Activated CD8-positive, alpha-beta memory T cell treated with anti-CD3 and anti-CD28 coated beads, Interleukin-2, amount 50 U/mL, for 24 hours (primary cell): Measurements from ENCODE around the gene NAPB.
A peak's percentile ranks its signal among the peaks of the same experiment; 100 is the strongest.
"Not testable (repeated sequence)": the region's sequence is repeated elsewhere in the genome, so short reads cannot be mapped to it uniquely, and the experiment has no call there.

Source experiments
- DNase-seq: peaks from one replicate; pipeline ENCODE4 v3.0.0-alpha.2; 2020; ENCODE audit errors: extremely low read depth

The NAPB gene

DNA sequence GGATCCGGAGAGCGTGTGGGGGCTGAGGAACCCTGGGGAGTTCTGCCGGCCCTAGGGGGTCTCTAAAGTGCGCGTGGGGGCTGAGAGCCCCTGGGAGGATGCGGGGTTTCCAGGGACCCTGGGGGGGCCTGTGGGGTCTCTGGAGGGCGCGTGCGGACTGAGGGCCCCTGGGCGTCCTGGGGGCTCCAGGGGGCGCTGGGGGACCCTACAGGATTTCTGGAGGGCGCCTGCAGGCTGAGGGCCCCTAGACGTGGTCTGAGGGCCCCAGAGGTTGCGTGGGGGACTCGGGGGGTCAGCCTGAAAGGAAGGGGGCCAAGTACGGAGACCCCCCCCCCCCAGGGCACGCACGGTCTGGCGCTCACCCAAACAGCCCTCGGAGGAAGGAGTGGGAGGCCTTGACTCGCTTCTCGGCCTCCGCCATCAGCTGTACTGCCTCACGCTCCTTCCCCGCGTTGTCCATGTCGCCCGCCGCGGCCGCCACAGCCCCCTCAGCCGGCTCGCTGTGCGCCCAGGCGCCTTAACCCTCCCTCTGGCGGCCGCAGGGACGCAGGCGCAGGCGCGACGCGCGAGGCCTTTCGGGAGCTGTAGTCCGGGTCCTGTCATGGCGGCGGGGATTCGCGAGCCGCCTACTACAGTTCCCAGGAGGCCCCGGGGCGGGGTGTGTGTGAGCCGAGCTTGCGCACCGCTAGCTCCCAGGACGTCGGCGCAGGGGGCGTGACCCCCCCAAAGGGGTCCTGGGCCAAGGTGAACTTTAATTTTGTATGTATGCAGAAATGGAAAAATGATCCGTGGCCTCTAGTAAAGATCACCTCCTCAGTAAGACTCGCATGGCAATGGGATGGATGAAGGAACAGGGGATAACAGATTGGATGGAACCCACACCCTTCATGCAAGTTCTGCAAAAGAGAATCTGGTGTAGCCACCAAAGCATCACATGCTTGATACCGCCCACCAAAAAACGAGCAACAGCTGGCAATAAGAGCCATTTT lies at the start of gene NAPB:
Gene NAPB, minus strand, starts transcription at position 546 of the 989 bp plus-strand sequence. Its CDS starts 86 bp downstream, at position 460.
- DNase-seq: peak; percentile 81

DNA sequence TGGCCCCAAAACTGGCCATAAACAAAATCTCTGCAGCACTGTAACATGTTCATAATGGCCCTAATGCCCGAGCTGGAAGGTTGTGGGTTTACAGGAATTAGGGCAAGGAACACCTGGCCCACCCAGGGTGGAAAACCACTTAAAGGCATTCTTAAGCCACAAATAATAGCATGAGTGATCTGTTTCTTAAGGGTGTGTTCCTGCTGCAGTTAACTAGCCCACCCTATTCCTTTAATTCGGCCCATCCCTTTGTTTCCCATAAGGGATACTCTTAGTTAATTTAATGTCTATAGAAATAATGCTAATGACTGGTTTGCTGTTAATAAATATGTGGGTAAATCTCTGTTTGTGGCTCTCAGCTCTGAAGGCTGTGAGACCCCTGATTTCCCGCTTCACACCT lies 45.7 kb upstream of the NAPB start:
- not testable (repeated sequence) for DNase-seq

DNA sequence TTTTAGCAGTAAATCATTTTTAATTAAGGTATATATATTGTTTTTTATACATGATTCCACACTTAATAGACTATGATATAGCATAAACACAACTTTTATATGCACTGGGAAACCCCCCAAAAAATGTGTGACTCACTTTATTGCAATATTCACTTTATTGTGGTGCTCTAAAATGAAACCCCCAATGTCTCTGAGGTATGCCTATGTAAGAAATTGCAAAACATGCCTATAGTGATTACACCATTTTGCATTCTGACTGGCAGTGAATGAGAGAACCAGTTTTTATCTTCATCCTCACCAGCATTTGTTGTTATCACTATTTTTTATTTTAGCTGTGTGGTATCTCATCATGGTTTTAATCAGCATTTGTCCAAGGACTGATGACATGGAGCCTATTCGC lies 39.9 kb upstream of the NAPB start:
- DNase-seq: no peak

DNA sequence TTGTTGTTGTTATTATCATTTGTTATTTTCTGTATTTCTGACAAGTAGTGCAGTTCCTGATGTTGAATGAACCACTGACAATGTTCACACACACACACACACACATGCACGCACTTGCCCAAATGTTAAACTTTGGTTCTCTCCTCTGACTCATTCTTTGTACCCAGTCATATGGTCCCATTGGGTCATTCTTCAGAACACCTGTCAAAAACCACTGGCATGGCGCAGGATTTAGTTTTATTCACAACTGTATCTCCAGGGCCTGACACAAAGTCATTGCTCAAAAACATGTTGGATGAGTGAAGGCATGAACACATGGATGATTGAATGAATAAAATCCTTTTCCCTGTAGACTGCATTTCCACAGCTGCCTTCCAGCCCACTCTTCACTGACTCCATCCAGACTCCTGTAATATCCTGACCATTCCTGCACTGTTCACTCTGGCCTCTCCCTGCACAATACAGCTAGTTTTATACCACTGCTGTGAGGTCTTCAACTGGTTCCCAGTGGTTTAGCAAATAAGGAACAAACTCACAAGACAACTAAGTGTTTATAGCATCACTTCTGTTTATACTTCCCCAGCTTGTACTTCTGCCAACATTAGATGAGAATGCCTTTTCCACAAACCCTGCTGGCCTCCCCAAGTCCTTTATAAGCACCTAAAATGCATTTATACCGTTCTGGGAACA lies 38.3 kb upstream of the NAPB start:
- no peak for DNase-seq

DNA sequence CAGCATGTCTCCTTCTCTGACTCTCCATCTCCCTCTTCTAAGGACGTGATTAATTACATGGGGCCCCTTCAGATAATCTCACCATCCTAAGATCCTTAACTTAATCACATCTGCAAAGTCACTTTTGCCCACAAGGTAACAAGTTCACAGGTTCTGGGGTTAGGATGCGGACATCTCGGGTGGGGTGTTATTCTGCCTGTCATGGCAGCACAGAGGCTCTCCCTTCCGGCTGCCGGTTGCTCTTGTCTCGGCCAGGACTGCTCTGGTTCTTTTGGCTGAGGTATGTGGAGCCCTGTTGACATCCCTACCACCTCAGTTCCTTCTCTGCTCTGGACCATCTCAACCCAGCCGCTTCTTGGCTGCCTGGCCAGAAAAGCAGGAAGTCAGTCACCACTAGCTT lies 35.6 kb upstream of the NAPB start:
- no peak for DNase-seq

DNA sequence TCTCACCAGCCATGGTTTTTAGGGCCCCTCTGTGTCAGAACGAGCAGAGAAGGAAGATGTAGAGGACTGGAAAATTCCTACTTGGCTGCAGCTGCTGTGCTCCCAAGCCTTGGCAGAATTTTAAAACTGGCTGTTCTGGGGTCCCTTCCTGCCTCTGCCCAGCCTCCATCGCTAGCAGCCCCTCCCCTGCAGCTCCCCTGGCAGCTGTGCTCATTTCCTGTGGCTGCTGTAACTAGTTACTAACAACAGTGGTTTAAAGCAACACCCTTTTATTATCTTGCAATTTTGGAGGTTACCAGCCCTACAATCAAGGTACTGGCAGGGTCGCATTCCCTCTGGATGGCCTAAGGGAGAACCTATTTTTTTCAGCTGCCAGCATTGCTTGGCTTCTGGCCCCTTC lies 35.1 kb upstream of the NAPB start:
- no peak for DNase-seq

DNA sequence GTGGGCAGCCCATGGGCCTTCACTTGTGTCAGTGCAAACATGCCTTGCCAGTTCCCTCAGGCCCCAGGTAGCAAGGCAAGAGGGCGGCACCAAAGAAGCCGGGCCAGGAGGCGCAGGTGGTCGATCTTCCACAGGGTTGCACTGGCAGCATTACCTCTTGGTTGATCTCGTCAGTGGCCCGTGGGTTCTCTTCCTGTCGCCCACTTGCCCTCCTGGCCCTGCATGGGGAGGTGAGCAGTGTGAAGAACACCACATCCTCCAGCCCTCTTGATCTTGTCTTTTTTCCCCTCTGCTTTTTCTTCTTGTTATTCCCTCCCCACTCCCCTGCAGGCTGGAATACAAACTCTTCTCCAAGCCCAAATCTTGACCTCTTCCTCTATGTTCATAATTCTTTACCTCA lies 34.4 kb upstream of the NAPB start:
- no peak for DNase-seq

DNA sequence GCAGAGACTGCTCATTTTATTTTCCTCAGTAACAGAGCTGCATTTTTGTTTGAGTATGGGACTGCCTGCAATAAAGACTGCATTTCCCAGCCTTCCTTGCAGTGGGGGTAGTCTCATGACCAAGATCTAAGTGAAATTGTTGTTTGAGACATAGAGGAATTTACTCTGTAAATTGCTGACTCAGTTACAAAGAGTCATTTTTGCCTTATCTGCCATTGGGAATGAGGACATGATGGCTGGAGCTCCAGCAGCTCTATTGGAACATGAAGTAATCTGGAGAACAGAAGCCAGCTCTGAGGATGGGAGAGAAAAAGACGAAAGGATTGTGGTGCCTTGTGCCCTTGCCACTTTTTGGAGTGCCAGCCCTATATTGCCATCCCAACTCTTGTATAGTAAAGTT lies 33.5 kb upstream of the NAPB start:
- DNase-seq: no peak

DNA sequence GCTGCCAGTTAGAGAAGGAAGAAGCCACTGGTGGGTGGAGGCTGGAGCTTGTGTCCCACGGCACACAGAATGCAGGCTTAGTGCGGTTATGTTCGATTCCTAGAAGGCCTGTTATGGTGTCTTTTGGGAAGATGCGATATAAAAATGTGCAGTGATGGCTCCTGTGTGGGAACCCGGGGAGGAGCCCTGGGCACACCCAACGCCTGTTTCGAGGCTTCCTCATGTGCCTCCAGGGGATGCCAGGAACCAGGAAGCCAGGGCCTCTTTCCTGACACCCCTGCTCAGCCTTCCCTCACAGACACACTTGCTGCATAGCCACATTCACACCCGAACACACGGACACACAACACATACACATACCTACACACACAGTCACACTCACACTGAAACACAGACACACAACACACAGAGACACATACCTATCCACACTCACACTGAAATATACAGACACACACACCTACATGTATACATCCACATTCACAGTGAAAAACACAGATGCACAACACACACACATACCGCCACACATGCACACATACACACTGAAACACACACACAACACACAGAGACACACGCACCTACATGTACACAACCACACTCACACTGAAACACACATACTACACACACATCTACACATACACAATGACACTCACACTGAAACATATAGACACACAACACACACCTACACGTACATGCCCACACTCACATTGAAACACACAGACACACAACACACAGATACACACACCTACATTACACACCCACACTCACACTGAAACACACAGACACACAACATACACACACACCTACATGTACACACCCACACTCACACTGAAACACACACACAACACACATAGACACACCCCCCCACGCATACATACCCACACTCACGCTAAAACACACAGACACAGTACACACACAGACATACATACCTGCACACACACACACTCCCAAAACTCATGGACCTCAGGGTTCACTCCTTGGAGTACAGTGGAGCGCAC lies 32.6 kb upstream of the NAPB start:
- no peak for DNase-seq

DNA sequence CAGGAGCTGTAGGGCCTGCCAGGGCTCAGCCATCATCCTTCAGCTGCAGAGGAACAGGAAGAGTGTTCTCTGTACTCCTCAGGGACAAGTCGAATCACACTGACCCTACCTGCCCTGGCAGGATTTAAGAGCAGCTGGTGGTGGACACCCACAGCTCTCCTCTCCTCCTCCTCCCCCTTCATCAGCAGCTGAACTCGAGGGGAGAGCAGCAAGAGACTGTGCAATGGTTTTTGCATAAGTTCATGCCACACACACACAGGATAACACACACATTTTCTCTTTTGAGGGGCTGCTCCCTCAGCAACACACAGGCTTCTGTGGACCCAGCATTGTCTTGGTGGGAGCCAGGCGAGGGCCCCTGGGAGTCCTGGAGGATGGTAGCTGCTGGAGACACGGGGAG lies 31.5 kb upstream of the NAPB start, which contains the start of gene CST11:
Gene CST11, minus strand, starts transcription at position 101 of the 400 bp plus-strand sequence. Its CDS starts 65 bp downstream, at position 36.
- no peak for DNase-seq

DNA sequence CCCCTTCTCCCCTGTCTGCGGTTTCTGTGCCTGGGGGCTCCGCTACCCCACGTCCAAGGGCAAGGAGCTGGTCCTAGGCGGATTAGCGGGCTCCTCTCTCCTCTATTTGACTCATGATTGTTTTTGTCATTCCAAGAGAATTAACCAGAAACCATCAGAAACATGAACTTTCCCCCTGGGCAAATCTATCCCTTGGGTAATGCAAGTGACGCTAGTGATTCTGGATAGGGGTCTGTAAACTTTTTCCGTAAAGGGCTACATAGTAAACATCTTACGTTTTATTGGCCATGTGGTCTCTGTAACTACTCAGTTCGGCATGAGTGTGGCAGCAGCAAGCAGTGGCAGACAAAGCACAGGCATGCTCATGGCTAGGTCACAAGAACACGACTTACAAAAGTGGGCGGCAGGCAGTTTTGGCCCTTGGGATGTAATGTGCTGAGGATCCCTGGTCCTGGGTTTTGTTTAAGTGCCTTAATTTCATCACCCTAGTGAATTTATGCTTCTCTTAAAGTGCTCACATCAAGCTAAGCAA lies 30.7 kb upstream of the NAPB start:
- DNase-seq: no peak

DNA sequence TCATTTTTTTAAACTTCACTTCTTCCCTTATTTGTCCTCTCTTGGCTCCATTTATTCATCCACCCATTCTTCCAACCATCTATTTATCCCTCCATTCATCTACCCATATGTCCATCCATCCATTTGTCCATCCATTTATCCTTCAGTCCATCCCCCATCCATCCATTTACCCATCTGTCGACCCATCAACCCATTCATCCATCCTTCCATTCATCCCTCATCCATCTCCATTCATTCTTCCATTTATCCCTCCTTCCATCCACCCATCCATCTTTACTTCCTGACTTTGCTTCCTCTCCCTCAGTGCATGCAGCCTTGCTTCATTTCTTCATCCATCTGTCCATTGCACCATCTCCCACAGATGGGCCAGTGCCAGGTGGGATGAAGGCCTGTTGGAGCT lies 29.6 kb upstream of the NAPB start:
- DNase-seq: no peak

DNA sequence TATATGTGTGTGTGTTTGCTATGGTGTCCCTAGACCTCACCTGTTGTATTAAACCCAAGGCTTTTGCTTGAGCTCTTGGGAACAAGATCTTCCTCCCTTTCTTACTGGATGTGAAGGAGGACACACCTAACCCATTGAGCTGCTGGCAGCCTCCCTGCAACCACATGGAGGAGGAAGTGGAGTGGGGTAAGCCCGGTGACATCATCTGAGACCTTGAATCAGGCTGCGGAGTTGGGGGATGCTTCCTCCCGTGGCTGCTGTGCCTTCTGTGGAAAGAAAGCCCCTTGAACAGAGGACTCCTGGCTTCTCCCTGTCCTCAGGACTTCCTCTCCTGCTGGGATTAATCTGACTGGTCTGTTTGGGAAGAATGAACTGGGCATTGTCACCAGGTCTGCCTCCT lies 28.1 kb upstream of the NAPB start:
- no peak for DNase-seq

DNA sequence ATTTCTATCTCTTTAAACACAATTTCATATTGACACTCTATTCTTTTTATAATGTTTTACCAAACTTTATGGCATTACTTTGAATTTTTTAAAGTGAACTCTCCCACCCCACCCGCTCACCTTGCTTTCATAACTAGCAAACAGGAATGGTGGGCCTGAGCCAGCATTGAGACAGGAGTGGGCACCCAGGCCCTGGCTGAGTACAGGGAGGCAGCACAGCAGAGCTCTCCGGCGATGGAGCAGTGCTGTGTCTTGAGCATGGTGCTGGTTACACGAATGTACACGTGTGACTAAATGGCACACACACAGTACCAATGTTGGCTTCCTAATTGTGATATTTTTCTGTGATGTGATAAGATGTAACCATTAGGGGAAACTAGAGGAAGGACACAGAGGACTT lies 26.9 kb upstream of the NAPB start:
- no peak for DNase-seq

DNA sequence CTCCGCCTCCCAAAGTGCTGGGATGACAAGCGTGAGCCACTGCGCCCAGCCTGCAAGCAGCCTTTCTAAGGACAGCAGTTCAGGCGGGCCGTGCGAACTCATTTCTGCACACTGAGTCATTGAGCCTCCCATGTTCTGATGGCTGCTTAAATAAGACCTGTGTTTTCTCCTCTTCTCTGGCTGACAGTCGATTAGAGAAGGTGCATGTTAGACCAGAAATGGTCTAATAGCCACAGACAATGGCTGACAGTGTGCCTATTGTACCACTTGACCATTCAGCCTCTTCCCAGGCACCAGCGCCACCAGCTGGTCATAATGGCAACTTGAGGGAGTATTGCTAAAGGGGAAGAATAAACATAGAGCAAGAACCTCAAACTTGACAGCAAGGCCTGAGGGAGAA lies 25.2 kb upstream of the NAPB start:
- DNase-seq: no peak

DNA sequence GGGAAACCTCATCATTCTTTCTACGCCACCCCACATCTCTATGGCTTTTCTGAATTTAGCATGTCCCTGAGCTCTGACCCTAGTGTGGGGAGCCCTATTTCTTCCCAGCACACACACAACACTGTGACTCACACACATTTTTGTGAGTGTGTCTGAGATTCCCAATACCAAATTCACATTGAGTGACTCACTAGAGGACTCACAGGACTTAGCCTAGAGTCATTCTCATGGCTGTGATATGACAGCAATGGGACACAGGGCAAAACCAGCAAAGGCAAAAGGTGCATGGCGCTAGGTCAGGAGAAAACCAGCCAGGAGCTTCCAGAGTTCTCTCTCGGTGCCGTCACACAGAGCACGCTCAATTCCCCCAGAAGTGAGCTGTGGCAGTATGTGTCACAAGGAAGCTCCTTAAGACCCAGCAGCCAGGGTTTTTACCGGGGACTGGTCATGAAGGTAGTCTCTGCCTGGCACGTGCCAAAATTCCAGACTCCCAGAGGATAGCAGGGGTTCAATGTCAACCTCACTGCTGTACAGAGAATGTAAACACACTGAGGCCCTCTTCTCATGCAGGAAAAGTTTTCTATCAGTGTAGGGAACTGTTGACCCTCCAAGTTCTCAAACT lies 24.4 kb upstream of the NAPB start:
- no peak for DNase-seq

DNA sequence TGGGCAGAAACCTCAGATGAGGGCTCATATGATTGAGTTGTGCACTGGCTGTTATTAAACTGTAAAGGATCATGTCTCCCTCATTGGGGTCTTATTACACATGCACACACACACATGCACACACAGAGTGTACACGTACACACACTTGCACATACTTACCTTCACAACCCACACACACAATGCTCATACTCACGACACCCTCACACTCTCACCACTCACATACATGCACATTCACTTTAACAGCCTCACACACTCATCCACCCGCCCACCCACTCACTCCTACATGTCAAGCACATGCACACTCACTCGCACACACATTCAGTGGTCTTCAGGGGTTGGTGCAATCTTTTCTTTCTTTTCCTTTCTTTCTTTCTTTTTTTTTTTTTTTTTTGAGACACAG lies 23.6 kb upstream of the NAPB start:
- DNase-seq: no peak

DNA sequence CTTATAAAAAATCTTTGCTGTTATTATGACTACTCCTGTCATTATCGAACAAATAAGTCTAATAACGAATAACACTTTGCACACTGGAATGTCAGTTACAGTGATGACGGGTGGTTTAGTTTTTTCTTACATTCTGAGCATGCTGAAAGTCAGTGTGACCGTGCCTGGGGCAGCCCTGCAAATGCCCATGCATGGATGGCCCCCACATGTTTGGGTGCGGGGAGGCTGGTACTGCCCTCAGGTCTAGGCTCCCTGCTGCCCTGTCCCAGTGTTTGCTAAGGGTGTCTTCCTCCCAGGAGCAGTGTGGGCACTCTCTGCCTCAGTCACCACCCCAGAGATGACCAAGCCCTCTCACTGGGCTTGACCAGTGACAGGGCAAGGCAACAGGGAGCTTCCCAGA lies 21.1 kb upstream of the NAPB start:
- no peak for DNase-seq

DNA sequence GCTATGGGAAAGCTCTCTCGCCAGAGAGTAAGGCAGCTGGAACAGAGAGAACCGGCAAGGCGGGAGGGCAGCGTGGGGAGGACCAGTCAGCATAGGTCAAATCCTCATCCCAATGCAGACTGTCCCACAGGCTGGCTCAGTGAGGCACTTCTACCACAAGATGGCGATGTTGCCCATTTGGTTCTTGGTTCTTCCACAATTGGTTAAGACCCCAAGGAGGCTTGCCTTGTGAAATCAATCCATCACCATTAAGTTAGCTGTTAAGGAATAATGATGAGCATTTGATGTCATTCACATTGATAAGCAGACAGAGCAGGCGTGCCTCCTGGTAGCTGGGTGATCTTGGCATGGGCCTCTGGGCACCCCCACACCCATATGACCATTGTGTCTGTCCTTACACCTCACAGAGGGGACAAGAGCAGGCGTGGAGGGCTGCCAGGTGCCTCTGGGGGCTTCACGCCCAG lies 20.6 kb upstream of the NAPB start:
- peak; percentile 41 for DNase-seq

DNA sequence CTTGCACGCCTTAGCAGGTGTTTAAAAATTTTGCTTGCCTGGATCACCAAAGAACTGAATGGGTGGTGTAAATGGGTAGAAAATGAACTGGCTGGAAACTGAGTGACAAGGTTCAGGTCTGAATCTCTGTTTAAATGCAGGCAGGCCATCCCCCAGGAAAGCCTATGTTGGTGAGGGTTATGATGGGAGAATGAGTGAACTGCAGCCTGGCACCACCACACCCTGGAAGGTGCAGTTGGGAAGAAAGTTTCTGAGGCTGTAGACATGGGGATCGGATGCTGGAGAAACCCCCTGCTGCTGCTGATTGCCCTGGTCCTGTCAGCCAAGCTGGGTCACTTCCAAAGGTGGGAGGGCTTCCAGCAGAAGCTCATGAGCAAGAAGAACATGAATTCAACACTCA lies 18.7 kb upstream of the NAPB start:
- DNase-seq: no peak

DNA sequence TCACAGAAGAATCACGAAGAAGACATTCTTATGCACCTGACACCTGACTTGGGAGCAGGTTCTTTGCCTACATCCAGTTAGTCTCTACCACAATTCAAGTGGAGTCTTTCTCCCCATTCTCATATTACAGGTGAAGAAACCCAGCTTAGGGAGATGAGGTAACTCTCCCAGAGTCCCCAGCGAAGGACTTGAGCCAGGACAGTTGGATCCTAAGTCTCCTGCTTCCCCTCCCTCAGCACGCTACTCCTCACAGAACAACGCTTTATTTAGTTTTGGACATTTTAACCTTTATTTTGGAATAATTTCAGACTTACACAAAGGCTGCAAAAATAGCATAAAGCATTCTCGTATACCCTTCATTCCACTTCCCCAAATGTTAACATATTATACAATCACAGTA lies 17.4 kb upstream of the NAPB start:
- DNase-seq: no peak
